Uterus (tissue), 4 donors: Measurements from ENCODE around the gene KRTAP5-1. TPM values are rescaled to one million over a fixed set of nuclear protein-coding genes. Genes with fewer than 3 reads are reported as not detected.

ENCODE experiments used
- DNase-seq, 2 donors: peaks; one replicate each; pipeline ENCODE4 v3.0.0-alpha.2; 2019 to 2020
- H3K27ac ChIP-seq, 2 donors: fragments of 200-600 bp; sonication (generic); 1 replicate in 1 of 2; 2 replicates in 1 of 2; pipeline ENCODE4 v1.5.1; 2016 to 2018
- H3K27me3 ChIP-seq, 2 donors: fragments of 200-600 bp; sonication (generic); one replicate each; pipeline ENCODE4 v1.5.1; 2018 to 2019; ENCODE audit warnings: control low read depth in 1 of 2
- H3K36me3 ChIP-seq, 2 donors: fragments of 200-600 bp; sonication (generic); one replicate each; pipeline ENCODE4 v1.5.1; 2019; ENCODE audit warnings: control low read depth in 1 of 2
- H3K4me1 ChIP-seq, 2 donors: fragments of 200-600 bp; sonication (generic); one replicate each; pipeline ENCODE4 v1.5.1; 2018 to 2019; ENCODE audit warnings: control low read depth in 1 of 2
- H3K4me3 ChIP-seq, 2 donors: fragments of 200-600 bp; sonication (generic); 1 replicate in 1 of 2; 2 replicates in 1 of 2; pipeline ENCODE4 v1.5.1; 2018 to 2019; ENCODE audit warnings: mild to moderate bottlenecking in 1 of 2
- H3K9me3 ChIP-seq, 2 donors: fragments of 200-600 bp; sonication (generic); one replicate each; pipeline ENCODE4 v1.5.1; 2019; ENCODE audit warnings: control low read depth in 1 of 2
- POLR2A ChIP-seq, 2 donors: fragments of 450-650 bp; IDR thresholded peaks; one replicate each; pipeline ENCODE4 v1.6.1; 2016; ENCODE audit warnings: antibody characterized with exemption in 2 of 2, mild to moderate bottlenecking in 1 of 2, moderate library complexity in 1 of 2
- intact Hi-C: fragments of 100-400 bp; cut with DNase I; formaldehyde crosslinking; loops from one replicate; pipeline ENCODE4 v1.15.1; 2023; ENCODE audit warnings: low total_unique reads
- total RNA-seq, 4 donors: library from RNA; depleted of rRNA in 3 of 4; stranded (reverse); fragments of >200 nt in 3 of 4; gene quantifications; one replicate each; pipeline versions ENCODE4 v1.1.0 to v1.2.4, GENCODE V29; 2014 to 2023
- TF ChIP-seq, protein P1 (sequence below), 4 experiments: fragments of 200-600 bp in 2 of 4; fragments of 450-650 bp in 2 of 4; sonication (generic) in 2 of 4; IDR thresholded peaks; one replicate each; pipeline ENCODE4 v1.5.1; 2016 to 2019; ENCODE audit warnings: antibody characterized with exemption in 4 of 4, mild to moderate bottlenecking in 2 of 4, moderate library complexity in 1 of 4
- donor health status: DM: yes; HTN: yes; CAD: no.

KRTAP5-1 gene
- total RNA-seq, 4 donors from 2014 or later: not detected

DNA sequence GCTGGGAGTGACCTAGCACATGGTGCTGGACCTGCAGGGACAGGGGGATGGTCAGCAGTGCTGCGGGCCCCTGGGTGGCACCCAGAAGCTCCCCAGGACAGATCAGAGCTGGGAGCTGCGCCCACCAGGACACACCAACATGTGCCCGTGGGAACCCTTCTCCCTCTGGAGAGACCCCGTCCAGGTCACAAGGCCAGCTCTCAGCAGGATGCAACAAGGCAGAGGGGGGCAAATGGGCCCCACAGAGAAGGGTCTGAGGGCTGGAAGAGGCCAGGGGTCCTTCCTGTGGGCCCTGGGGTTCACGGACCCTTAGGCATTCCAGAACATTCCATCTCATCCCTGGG lies 19.2 kb downstream of the KRTAP5-1 start:
- TF ChIP-seq, protein P1, sequence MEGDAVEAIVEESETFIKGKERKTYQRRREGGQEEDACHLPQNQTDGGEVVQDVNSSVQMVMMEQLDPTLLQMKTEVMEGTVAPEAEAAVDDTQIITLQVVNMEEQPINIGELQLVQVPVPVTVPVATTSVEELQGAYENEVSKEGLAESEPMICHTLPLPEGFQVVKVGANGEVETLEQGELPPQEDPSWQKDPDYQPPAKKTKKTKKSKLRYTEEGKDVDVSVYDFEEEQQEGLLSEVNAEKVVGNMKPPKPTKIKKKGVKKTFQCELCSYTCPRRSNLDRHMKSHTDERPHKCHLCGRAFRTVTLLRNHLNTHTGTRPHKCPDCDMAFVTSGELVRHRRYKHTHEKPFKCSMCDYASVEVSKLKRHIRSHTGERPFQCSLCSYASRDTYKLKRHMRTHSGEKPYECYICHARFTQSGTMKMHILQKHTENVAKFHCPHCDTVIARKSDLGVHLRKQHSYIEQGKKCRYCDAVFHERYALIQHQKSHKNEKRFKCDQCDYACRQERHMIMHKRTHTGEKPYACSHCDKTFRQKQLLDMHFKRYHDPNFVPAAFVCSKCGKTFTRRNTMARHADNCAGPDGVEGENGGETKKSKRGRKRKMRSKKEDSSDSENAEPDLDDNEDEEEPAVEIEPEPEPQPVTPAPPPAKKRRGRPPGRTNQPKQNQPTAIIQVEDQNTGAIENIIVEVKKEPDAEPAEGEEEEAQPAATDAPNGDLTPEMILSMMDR (IDR thresholded peaks at IDR 0.05): no peak
- TF ChIP-seq POLR2A (IDR thresholded peaks at IDR 0.05): no peak
- intact Hi-C loops: no loop called here
- DNase-seq: no peak
- Histone ChIP-seq H3K27me3 (no peaks in the 10 kb centered on the region), H3K9me3 (no peaks in the 10 kb centered on the region), H3K4me1 (peaks cover 0 to 20% of the 10 kb centered on the region in 2 donors), H3K4me3 (no peak overlapping the region), H3K27ac (no peak overlapping the region), H3K36me3 (no peaks in the 10 kb centered on the region)

DNA sequence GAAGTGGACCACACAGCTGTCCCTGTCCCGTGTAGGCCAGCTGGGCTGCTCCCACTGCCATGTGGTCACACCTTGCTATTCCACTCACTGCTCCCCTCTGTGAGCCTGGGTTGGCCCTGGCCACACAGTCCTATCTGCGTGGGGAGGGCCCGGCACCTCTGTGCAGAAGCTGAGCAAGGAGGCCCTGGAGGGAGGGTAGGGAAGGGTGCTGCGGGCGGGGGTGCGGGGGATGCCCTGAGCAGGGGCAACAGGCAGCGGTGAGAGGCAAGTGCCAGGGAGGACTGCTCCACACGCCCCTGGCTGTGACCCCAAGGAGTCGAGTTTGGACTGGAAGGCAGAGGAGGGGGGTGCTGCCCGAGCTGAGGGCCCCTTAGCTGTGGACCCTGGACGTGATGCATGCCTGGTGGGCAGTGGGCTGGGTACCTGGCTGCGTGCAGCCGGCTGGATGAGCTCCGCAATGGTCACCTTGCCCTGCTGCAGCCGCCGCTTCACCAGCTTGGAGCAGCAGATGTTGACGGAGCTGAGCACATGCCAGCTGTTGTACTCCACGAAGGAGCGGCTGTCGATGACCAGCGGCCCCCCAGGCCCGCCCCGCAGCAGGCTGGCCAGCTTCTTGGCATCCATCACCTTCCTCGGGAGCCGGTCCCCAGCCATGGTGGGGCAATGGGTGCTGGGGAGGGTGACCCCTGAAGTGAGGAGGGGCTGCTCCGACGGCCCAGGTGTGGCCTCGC lies 19.7 kb downstream of the KRTAP5-1 start:
- DNase-seq: no peak
- peak overlapping the region; percentile 66 for H3K27ac ChIP-seq
- intact Hi-C loops: no loop called here

DNA sequence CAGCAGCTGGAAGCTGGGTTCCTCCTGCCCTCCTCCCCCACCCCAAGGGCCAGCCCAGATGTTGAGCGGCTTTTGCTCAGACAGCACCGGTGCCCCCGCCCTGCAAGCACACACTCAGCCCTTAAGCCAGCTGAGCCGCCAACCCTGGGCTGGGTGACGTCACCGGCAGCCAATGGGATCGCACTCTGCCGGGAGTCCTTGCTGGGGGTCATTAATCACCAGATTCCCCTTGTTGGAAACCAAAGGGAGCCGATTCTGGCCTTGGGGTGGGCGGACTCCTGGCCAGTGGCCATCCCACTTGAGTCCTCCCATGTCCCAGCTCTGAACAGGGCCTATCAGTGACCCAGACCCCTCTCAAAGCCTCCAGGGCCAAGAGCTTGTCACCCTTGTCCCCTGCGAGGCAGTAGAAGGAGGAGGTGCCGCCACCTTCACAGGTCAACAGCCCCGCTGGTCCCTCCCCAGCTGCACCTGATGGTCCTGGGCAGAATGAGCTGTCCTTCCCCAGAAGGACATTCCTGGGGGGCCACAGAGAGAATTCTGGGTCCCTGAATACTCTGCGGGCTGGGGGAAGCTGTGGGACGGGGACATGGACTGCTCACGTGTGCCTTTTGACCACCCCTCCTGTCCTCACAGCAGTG lies 20.4 kb downstream of the KRTAP5-1 start:
- intact Hi-C loops: no loop called here
- Histone ChIP-seq H3K36me3 (no peaks in the 10 kb centered on the region), H3K9me3 (no peaks in the 10 kb centered on the region), H3K27ac (peak overlapping the region; percentile 66), H3K4me1 (peaks cover 0 to 12% of the 10 kb centered on the region in 2 donors), H3K4me3 (no peak overlapping the region), H3K27me3 (no peaks in the 10 kb centered on the region)
- peak; percentile 78 to 85 for DNase-seq
- TF ChIP-seq, protein P1 (IDR thresholded peaks at IDR 0.05): no peak
- TF ChIP-seq POLR2A (IDR thresholded peaks at IDR 0.05): peak in 1 of 2 donors; percentile 14

More for the DNA sequence above, 19.7 kb downstream of the KRTAP5-1 start:
- Histone ChIP-seq H3K36me3 (no peaks in the 10 kb centered on the region), H3K4me3 (no peak overlapping the region), H3K27me3 (no peaks in the 10 kb centered on the region), H3K4me1 (peaks cover 0 to 15% of the 10 kb centered on the region in 2 donors), H3K9me3 (no peaks in the 10 kb centered on the region)
- no peak for TF ChIP-seq POLR2A (IDR thresholded peaks at IDR 0.05)
- TF ChIP-seq, protein P1 (IDR thresholded peaks at IDR 0.05): no peak

DNA sequence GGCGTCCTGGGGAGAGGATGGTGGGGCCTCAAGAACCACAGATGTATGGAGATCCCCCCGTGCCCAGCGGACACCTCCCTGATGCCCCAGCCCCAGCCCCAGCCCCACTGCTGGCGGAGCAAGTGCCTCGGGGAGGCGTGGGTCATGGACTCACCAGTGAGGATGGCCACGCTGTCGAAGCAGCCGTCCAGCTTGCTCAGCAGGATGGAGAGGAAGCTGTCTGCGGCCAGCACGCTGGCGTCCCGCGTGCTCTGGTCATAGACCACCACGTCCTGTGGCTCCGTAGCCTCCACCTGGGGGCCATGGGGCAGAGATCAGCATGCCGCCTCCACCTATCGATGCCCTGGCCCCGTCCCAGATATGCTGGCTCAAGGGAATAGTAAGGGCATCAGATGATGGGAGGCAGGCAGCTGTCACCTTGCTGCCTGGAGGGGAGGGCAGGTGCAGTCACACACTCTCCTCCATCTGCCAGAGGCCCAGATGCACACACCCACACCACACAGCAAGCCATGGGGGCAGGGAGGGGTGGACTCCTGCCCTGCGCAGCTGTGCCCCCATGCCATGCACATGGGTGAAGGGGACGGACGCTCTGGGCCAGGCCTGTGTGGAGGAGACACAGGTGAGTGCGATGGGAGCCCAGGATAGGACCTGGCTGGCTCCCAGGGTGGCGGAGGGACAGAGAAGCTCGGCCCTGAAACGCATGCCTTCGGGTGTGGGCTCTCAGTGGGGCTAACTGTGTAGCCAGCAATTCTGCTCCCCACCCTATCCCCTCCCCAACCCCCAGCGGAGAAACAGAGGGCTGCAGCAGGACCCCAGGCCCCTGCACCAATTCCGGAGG lies 21.2 kb downstream of the KRTAP5-1 start:
- no peaks in the 10 kb centered on the region for H3K27me3 ChIP-seq
- intact Hi-C loops: no loop called here
- no peaks in the 10 kb centered on the region for H3K9me3 ChIP-seq
- H3K4me3 ChIP-seq: no peak overlapping the region
- no peaks in the 10 kb centered on the region for H3K36me3 ChIP-seq
- peak overlapping the region; percentile 66 for H3K27ac ChIP-seq
- no peak for DNase-seq
- TF ChIP-seq POLR2A (IDR thresholded peaks at IDR 0.05): no peak
- TF ChIP-seq, protein P1 (IDR thresholded peaks at IDR 0.05): no peak
- H3K4me1 ChIP-seq: peaks cover 0 to 12% of the 10 kb centered on the region in 2 donors
